ENCODE data around the gene KANK2.

The KANK2 gene

DNA sequence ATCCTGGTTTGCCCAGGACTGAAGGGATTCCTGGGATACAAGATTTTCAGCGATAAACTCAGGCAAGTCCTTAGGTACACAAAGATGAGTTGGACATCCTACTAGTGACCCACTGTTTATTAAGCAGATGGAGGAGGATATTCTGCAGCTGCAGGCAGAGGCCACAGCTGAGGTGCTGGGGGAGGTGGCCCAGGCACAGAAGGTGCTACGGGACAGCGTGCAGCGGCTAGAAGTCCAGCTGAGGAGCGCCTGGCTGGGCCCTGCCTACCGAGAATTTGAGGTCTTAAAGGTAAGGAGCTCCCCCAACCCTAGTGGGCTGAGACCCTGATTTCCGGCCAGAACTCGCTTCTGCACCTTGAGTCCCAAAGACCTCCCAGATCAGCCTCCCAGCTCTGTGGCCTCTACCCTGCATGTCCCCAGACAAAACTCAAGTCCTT is 42.7 kb upstream of the KANK2 start:
- Histone ChIP-seq H3F3A (ENCODE audit: insufficient read depth, low read length) (no peaks in the 10 kb centered on the region), H3K36me3 (ENCODE audit: insufficient read depth, low read length) (no peaks in the 10 kb centered on the region; the same call in 1 of the 2 replicates), H3K9me2 (ENCODE audit: low read depth, low read length) (no peaks in the 10 kb centered on the region), H3K9ac (ENCODE audit: low read length) (no peak overlapping the region), H3K27ac (ENCODE audit: low read depth, low read length, poor library complexity, severe bottlenecking) (no peak overlapping the region), H3K79me2 (ENCODE audit: insufficient read depth, low read length) (no peaks in the 10 kb centered on the region), H3K4me2 (ENCODE audit: low read length) (no peak overlapping the region), H4K20me1 (ENCODE audit: insufficient read depth, low read length) (no peaks in the 10 kb centered on the region), H3K4me1 (ENCODE audit: insufficient read depth, low read length, severe bottlenecking) (peaks cover 4% of the 10 kb centered on the region), H2AFZ (ENCODE audit: low read length) (no peak overlapping the region), H3K27me3 (ENCODE audit: insufficient read depth, low read length) (no peaks in the 10 kb centered on the region; the same call in 1 of the 2 replicates), H3K9me3 (ENCODE audit: low read length) (no peaks in the 10 kb centered on the region), H3K4me3 (ENCODE audit: low read depth, low read length, poor library complexity, severe bottlenecking) (no peak overlapping the region)
- TF ChIP-seq, protein P1, sequence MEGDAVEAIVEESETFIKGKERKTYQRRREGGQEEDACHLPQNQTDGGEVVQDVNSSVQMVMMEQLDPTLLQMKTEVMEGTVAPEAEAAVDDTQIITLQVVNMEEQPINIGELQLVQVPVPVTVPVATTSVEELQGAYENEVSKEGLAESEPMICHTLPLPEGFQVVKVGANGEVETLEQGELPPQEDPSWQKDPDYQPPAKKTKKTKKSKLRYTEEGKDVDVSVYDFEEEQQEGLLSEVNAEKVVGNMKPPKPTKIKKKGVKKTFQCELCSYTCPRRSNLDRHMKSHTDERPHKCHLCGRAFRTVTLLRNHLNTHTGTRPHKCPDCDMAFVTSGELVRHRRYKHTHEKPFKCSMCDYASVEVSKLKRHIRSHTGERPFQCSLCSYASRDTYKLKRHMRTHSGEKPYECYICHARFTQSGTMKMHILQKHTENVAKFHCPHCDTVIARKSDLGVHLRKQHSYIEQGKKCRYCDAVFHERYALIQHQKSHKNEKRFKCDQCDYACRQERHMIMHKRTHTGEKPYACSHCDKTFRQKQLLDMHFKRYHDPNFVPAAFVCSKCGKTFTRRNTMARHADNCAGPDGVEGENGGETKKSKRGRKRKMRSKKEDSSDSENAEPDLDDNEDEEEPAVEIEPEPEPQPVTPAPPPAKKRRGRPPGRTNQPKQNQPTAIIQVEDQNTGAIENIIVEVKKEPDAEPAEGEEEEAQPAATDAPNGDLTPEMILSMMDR (IDR thresholded peaks at IDR 0.05; ENCODE audit: low read length), result no peak
- TF ChIP-seq EZH2 (IDR thresholded peaks at IDR 0.05; ENCODE audit: borderline replicate concordance, low read length), result no peak

DNA sequence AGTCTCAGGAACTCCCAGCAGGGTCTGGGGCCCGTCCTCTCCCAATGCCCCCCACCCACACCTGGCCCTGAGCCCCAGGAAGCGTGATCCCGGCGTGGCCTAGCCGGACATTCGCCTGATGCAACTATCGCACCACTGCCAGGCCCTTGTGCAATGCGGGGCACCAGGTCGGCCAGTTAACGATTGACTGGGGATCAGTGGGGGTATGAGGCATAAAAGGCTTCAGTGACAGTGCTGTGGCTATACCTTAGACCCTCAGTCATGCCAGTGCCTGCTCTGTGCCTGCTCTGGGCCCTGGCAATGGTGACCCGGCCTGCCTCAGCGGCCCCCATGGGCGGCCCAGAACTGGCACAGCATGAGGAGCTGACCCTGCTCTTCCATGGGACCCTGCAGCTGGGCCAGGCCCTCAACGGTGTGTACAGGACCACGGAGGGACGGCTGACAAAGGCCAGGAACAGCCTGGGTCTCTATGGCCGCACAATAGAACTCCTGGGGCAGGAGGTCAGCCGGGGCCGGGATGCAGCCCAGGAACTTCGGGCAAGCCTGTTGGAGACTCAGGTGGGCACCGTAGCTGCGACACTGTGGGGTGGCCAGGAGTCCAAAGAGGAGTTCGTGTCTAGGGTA is 42.1 kb upstream of the KANK2 start, which contains the start of gene ANGPTL8:
Gene ANGPTL8, plus strand, starts transcription at position 243 of the 624 bp plus-strand sequence. Its CDS starts 19 bp downstream, at position 262.
- Histone ChIP-seq H3K9me2 (ENCODE audit: low read depth, low read length) (no peaks in the 10 kb centered on the region), H3K9ac (ENCODE audit: low read length) (no peak within 1 kb of the TSS), H3F3A (ENCODE audit: insufficient read depth, low read length) (no peaks in the 10 kb centered on the region), H3K4me3 (ENCODE audit: low read depth, low read length, poor library complexity, severe bottlenecking) (no peak within 1 kb of the TSS), H4K20me1 (ENCODE audit: insufficient read depth, low read length) (no peaks in the 10 kb centered on the region), H3K36me3 (ENCODE audit: insufficient read depth, low read length) (no peaks in the 10 kb centered on the region; the same call in 1 of the 2 replicates), H3K4me2 (ENCODE audit: low read length) (no peak within 1 kb of the TSS), H3K79me2 (ENCODE audit: insufficient read depth, low read length) (no peaks in the 10 kb centered on the region), H2AFZ (ENCODE audit: low read length) (no peak within 1 kb of the TSS), H3K27ac (ENCODE audit: low read depth, low read length, poor library complexity, severe bottlenecking) (no peak within 1 kb of the TSS), H3K4me1 (ENCODE audit: insufficient read depth, low read length, severe bottlenecking) (peaks cover 4% of the 10 kb centered on the region), H3K9me3 (ENCODE audit: low read length) (no peaks in the 10 kb centered on the region), H3K27me3 (ENCODE audit: insufficient read depth, low read length) (no peaks in the 10 kb centered on the region; the same call in 1 of the 2 replicates)
- TF ChIP-seq, protein P1 (IDR thresholded peaks at IDR 0.05; ENCODE audit: low read length), result no peak
- TF ChIP-seq EZH2 (IDR thresholded peaks at IDR 0.05; ENCODE audit: borderline replicate concordance, low read length), result no peak

DNA sequence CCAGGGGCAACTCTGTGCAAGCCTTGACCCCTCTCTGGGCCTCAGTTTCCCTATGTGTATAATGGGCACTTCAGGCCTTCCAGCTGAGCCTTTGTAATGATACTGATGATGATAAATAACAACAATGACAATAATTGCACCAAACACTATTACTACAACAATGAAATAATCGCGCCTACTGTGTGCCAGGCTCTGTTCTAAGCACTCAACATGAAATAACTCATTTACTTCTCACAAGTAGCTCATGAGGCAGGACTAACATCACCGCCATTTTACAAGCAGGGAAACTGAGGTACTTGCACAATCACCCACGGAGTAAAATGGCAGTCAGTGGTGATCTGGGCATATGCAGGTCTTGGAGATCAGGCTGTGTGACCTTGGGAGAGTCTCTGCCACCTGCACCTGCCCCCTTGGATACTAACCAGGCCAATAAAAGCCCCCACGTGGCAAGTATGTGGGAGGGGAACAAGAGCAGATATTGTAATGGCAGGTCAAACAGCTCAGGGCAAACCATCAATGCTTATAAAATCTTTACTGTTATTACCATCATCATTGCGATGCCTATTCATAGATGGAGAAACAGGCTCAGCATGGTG is 41.5 kb upstream of the KANK2 start:
- Histone ChIP-seq H2AFZ (ENCODE audit: low read length) (no peak overlapping the region), H4K20me1 (ENCODE audit: insufficient read depth, low read length) (no peaks in the 10 kb centered on the region), H3F3A (ENCODE audit: insufficient read depth, low read length) (no peaks in the 10 kb centered on the region), H3K36me3 (ENCODE audit: insufficient read depth, low read length) (no peaks in the 10 kb centered on the region; the same call in 1 of the 2 replicates), H3K4me3 (ENCODE audit: low read depth, low read length, poor library complexity, severe bottlenecking) (no peak overlapping the region), H3K79me2 (ENCODE audit: insufficient read depth, low read length) (no peaks in the 10 kb centered on the region), H3K4me2 (ENCODE audit: low read length) (no peak overlapping the region), H3K9me3 (ENCODE audit: low read length) (no peaks in the 10 kb centered on the region), H3K27me3 (ENCODE audit: insufficient read depth, low read length) (no peaks in the 10 kb centered on the region; the same call in 1 of the 2 replicates), H3K27ac (ENCODE audit: low read depth, low read length, poor library complexity, severe bottlenecking) (no peak overlapping the region), H3K9me2 (ENCODE audit: low read depth, low read length) (no peaks in the 10 kb centered on the region), H3K9ac (ENCODE audit: low read length) (no peak overlapping the region), H3K4me1 (ENCODE audit: insufficient read depth, low read length, severe bottlenecking) (peaks cover 4% of the 10 kb centered on the region)
- TF ChIP-seq, protein P1 (IDR thresholded peaks at IDR 0.05; ENCODE audit: low read length), result no peak
- TF ChIP-seq EZH2 (IDR thresholded peaks at IDR 0.05; ENCODE audit: borderline replicate concordance, low read length), result no peak

Measured in OCI-LY1 (cell line).